ENCODE results near the gene JMJD6.

DNA sequence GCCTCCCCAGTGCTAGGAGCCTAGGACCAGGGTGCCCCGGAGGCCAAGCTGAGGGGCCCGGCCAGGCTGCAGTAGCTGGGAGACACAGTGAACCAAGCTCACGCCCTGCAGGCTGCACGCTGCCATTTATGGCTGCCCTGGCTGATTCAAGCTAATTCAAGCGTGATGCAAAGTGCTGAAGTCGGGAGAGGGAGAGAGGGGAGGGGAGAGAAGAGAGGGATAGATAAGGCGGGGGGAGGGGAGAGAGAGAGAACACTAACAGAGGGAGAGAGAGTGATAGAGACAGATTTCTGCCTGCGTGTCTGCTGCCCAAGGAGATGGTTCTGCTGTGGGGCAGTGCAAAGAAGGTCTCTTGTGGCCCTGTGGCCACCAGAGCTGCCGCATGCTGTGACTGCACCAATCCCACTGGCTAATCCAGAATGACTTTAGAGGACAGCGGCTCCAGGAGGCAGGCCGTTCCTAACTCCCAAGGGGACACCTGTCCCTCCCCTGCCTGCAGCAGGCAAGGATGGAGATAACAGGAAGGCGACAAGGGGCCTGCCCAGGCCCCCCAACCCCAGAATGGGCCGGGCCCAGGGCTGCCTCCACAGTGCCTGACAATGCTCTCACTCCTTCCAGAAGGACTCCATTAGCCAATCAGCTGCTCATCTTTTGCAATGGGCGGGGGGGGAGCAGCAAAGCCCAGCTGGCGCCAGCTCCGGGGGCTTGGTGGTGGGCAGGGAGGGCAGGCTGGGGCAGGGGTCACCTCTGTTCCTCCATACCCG lies 28.5 kb downstream of the JMJD6 start:
- TF ChIP-seq, protein P1, sequence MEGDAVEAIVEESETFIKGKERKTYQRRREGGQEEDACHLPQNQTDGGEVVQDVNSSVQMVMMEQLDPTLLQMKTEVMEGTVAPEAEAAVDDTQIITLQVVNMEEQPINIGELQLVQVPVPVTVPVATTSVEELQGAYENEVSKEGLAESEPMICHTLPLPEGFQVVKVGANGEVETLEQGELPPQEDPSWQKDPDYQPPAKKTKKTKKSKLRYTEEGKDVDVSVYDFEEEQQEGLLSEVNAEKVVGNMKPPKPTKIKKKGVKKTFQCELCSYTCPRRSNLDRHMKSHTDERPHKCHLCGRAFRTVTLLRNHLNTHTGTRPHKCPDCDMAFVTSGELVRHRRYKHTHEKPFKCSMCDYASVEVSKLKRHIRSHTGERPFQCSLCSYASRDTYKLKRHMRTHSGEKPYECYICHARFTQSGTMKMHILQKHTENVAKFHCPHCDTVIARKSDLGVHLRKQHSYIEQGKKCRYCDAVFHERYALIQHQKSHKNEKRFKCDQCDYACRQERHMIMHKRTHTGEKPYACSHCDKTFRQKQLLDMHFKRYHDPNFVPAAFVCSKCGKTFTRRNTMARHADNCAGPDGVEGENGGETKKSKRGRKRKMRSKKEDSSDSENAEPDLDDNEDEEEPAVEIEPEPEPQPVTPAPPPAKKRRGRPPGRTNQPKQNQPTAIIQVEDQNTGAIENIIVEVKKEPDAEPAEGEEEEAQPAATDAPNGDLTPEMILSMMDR (IDR thresholded peaks at IDR 0.05), result no peak
- TF ChIP-seq POLR2A (IDR thresholded peaks at IDR 0.05) (no peak), POLR2AphosphoS5 (IDR thresholded peaks at IDR 0.05) (no peak)
